ENCODE measurements around the gene MYB.

DNA sequence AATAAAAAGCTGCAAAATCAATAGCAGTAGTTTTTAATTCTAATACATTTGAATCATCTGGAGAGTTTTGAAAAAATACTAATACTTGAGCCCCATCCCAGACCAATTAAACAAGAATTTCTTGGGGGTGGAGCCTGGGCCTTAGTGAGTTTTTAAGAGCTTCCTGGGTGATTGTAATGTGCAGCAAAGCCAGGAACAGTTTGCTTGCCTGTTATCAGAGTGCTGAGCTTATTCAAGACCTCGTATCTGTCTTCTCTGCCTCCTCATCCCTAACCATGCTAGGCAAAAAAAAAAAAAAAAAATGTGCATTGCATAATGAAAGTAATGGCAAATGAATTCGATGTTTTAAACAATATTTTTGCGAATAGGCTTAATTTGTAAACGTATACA is 36.4 kb upstream of the MYB start:
- TF ChIP-seq CTCF (IDR thresholded peaks at IDR 0.05; ENCODE audit: control extremely low read depth in 1 of 3, insufficient read depth in 1 of 3, low read depth in 1 of 3, low read length in 3 of 3) (no peak), HDAC6 (IDR thresholded peaks at IDR 0.05; ENCODE audit: low read depth, low read length) (no peak), EZH2 (IDR thresholded peaks at IDR 0.05; ENCODE audit: low read depth, low read length, severe bottlenecking) (no peak), RAD21 (IDR thresholded peaks at IDR 0.05 in 1 of 2, conservative IDR thresholded peaks at IDR 0.05 in 1 of 2; ENCODE audit: low read depth in 2 of 2, low read length in 2 of 2) (no peak), POLR2AphosphoS5 (IDR thresholded peaks at IDR 0.05; ENCODE audit: low read depth, low read length) (no peak), RFX5 (IDR thresholded peaks at IDR 0.05; ENCODE audit: borderline replicate concordance, low read depth, low read length) (no peak), POLR2A (IDR thresholded peaks at IDR 0.05; ENCODE audit: control extremely low read depth in 1 of 2, low read depth in 2 of 2, low read length in 2 of 2) (no peak), BACH1 (IDR thresholded peaks at IDR 0.05; ENCODE audit: low read length) (no peak), RBBP5 (IDR thresholded peaks at IDR 0.05; ENCODE audit: borderline replicate concordance, low read depth, low read length) (no peak), ATF3 (IDR thresholded peaks at IDR 0.05; ENCODE audit: insufficient read depth, low read depth, low read length) (no peak), SIN3A (conservative IDR thresholded peaks at IDR 0.05 in 1 of 2, IDR thresholded peaks at IDR 0.05 in 1 of 2; ENCODE audit: low read depth in 1 of 2, low read length in 2 of 2) (no peak), KDM1A (IDR thresholded peaks at IDR 0.05; ENCODE audit: borderline replicate concordance, low read length) (no peak)

All from H1 (cell line).